ENCODE data around the gene KCNIP4.

- no peak for TF ChIP-seq EZH2 (IDR thresholded peaks at IDR 0.05; ENCODE audit: insufficient read depth, poor library complexity, severe bottlenecking)
- no peak for TF ChIP-seq EZH2phosphoT487 (IDR thresholded peaks at IDR 0.05; ENCODE audit: insufficient read depth, low read depth)
Measured at GRCh38 chr4:20825505-20825904, 1123.1 kb downstream of the KCNIP4 start.

All from GM23248 (cell line).